ENCODE data around the gene SLC15A1. TPM values are rescaled to one million over a fixed set of nuclear protein-coding genes. Genes with fewer than 3 reads are reported as not detected.

Gene SLC15A1
- total and polyA plus RNA-seq, 7 experiments from 2014 or later = not detected

DNA sequence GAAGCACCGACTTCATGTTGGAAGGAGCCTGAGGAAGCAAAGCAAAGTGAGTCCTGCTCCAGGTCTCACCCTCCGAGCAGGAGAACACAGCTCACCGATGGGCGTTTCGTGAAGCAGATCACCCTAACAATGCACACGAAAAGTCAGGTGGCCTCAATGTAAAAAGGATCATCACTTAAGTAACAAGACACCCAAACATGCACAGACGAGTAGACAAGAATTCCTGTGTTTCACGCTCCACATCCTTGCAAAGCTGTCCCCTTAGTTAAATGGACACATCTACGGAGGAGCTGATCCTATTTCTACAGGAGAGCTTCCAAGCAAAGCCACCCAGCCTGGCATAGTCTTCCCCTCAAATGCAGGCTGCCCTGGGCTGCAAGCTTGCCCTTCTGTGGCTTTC is 66.2 kb downstream of the SLC15A1 start:
- H3K36me3 ChIP-seq (ENCODE audit: control insufficient read depth in 2 of 3, insufficient read depth in 3 of 3, low read length in 3 of 3) = no peaks in the 10 kb centered on the region
- no peaks in the 10 kb centered on the region for H3K9me3 ChIP-seq (ENCODE audit: control insufficient read depth in 2 of 3, low read length in 3 of 3)
- Mint-ChIP-seq H3K4me3 (no peak overlapping the region), H3K27me3 (peaks cover 0 to 20% (median 4%) of the 10 kb centered on the region in 5 donors), H3K36me3 (no peaks in the 10 kb centered on the region), H3K4me1 (no peaks in the 10 kb centered on the region), H3K27ac (no peak overlapping the region), H3K9me3 (no peaks in the 10 kb centered on the region)
- H3K27me3 ChIP-seq (ENCODE audit: control insufficient read depth in 2 of 2, insufficient read depth in 2 of 2, low read length in 2 of 2) = no peaks in the 10 kb centered on the region
- no peak overlapping the region for H3K4me3 ChIP-seq (ENCODE audit: low read length)
- DNase-seq = no peak
- no peak overlapping the region for H3K27ac ChIP-seq (ENCODE audit: low read depth, low read length)
- H3K4me1 ChIP-seq (ENCODE audit: control insufficient read depth in 2 of 2, insufficient read depth in 2 of 2, low read length in 2 of 2) = no peaks in the 10 kb centered on the region
- intact Hi-C loops (cut with micrococcal nuclease) = loop anchor here in 1 of 2 donors (10.0 kb wide), 1 partner anchor 159 kb away; no protein-coding TSS in a partner anchor
- ATAC-seq = no peak
- ChIA-PET POLR2A (no interaction called here), CTCF (interaction anchor here (1.3 kb wide), 1 partner anchor 15 kb away, joined by 3 read pairs; no protein-coding TSS in a partner anchor)

DNA sequence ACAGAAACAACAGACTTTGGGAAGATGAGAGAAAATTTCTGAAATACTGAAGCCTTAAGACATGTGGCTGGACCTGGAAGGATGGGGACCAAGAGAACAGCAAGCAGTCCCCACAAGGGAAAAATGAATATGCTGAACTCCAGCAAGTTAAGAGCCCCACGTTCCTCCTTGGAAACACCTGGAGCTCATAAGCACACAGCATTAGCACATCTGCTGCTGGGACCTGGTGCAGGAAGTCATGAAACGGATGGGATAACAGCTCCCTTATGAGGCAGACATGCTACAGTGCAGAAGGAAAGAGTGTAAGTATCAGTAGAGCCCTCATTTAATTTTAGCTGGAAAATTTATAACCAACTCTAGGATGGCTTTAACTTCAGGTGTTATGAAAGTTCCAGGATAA is 67.3 kb downstream of the SLC15A1 start:
- Mint-ChIP-seq H3K4me3 (no peak overlapping the region), H3K27ac (no peak overlapping the region)
- intact Hi-C loops (cut with micrococcal nuclease) = loop anchor here in 1 of 2 donors (10.0 kb wide), 1 partner anchor 160 kb away; no protein-coding TSS in a partner anchor

DNA sequence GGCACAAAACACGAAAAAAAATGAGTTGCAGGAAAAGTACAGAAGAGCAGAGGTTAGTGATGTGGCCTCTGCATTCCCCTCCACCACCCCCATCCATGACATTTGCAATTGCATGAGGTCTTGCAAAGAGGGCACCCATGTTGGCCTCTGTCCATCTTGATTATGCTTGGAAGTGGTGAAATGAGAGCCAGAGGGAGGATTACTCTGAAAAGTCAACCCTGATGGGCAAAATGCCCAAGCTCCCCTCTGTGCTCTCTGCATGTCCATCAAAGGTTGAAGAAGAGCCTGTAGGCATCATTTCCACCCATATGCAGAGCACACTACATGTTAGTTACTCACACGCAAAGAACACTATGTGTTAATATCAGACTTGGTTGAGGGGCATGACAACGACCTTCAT is 71.4 kb downstream of the SLC15A1 start:
- intact Hi-C loops (cut with micrococcal nuclease) = loop anchor here in 1 of 2 donors (10.0 kb wide), 1 partner anchor 164 kb away; no protein-coding TSS in a partner anchor
- H3K4me1 ChIP-seq (ENCODE audit: control insufficient read depth in 2 of 2, insufficient read depth in 2 of 2, low read length in 2 of 2) = no peaks in the 10 kb centered on the region
- no peak overlapping the region for H3K4me3 ChIP-seq (ENCODE audit: low read length)
- H3K36me3 ChIP-seq (ENCODE audit: control insufficient read depth in 2 of 3, insufficient read depth in 3 of 3, low read length in 3 of 3) = no peaks in the 10 kb centered on the region
- CTCF ChIA-PET = no interaction called here
- peaks cover 0 to 27% (median 4%) of the 10 kb centered on the region in 5 donors for H3K27me3 Mint-ChIP-seq
- ATAC-seq (no peak), DNase-seq (no peak)
- no peaks in the 10 kb centered on the region for H3K27me3 ChIP-seq (ENCODE audit: control insufficient read depth in 2 of 2, insufficient read depth in 2 of 2, low read length in 2 of 2)
- POLR2A ChIA-PET = no interaction called here
- H3K36me3 Mint-ChIP-seq = no peaks in the 10 kb centered on the region
- H3K9me3 ChIP-seq (ENCODE audit: control insufficient read depth in 2 of 3, low read length in 3 of 3) = no peaks in the 10 kb centered on the region
- H3K27ac Mint-ChIP-seq = no peak overlapping the region
- H3K27ac ChIP-seq (ENCODE audit: low read depth, low read length) = no peak overlapping the region
- no peak overlapping the region for H3K4me3 Mint-ChIP-seq
- peaks cover 0 to 1% (median 0%) of the 10 kb centered on the region in 7 donors for H3K4me1 Mint-ChIP-seq
- no peaks in the 10 kb centered on the region for H3K9me3 Mint-ChIP-seq

More for the DNA sequence above, 67.3 kb downstream of the SLC15A1 start:
- Histone ChIP-seq H3K4me1 (ENCODE audit: control insufficient read depth in 2 of 2, insufficient read depth in 2 of 2, low read length in 2 of 2) (no peaks in the 10 kb centered on the region), H3K36me3 (ENCODE audit: control insufficient read depth in 2 of 3, insufficient read depth in 3 of 3, low read length in 3 of 3) (no peaks in the 10 kb centered on the region), H3K27me3 (ENCODE audit: control insufficient read depth in 2 of 2, insufficient read depth in 2 of 2, low read length in 2 of 2) (no peaks in the 10 kb centered on the region), H3K9me3 (ENCODE audit: control insufficient read depth in 2 of 3, low read length in 3 of 3) (no peaks in the 10 kb centered on the region), H3K4me3 (ENCODE audit: low read length) (no peak overlapping the region), H3K27ac (ENCODE audit: low read depth, low read length) (no peak overlapping the region)
- CTCF ChIA-PET = no interaction called here
- Mint-ChIP-seq H3K36me3 (no peaks in the 10 kb centered on the region), H3K4me1 (no peaks in the 10 kb centered on the region), H3K27me3 (peaks cover 0 to 20% (median 4%) of the 10 kb centered on the region in 5 donors), H3K9me3 (no peaks in the 10 kb centered on the region)
- DNase-seq = no peak
- POLR2A ChIA-PET = no interaction called here
- ATAC-seq = no peak

DNA sequence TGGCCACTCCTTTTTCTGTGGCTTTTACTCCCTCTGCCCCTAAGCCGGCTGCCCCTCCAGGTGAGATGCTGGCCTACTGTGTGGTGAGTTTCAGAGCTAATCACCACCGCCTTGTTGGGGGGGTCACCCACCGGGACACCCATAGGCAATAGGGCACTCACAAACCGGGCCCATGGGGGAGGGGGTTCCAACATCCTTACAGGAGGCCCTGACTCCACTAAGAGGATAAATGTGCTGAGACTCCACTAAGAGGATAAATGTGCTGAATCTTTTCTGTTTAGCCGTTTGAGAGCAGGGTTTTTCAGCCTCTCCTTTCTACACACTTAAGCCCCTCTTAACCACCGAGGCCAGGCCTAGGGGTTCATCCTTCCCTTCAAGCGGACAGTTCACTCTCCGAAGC is 73.7 kb downstream of the SLC15A1 start:
- no peaks in the 10 kb centered on the region for H3K4me1 ChIP-seq (ENCODE audit: control insufficient read depth in 2 of 2, insufficient read depth in 2 of 2, low read length in 2 of 2)
- H3K27ac ChIP-seq (ENCODE audit: low read depth, low read length) = no peak overlapping the region
- H3K9me3 ChIP-seq (ENCODE audit: control insufficient read depth in 2 of 3, low read length in 3 of 3) = no peaks in the 10 kb centered on the region
- DNase-seq (no peak), ATAC-seq (no peak)
- H3K27me3 ChIP-seq (ENCODE audit: control insufficient read depth in 2 of 2, insufficient read depth in 2 of 2, low read length in 2 of 2) = no peaks in the 10 kb centered on the region
- H3K4me3 ChIP-seq (ENCODE audit: low read length) = no peak overlapping the region
- H3K36me3 Mint-ChIP-seq = no peaks in the 10 kb centered on the region
- H3K27ac Mint-ChIP-seq = no peak overlapping the region
- CTCF ChIA-PET = no interaction called here
- H3K4me1 Mint-ChIP-seq = peaks cover 0 to 1% (median 0%) of the 10 kb centered on the region in 7 donors
- intact Hi-C loops (cut with micrococcal nuclease) = no loop called here
- H3K9me3 Mint-ChIP-seq = no peaks in the 10 kb centered on the region
- H3K4me3 Mint-ChIP-seq = no peak overlapping the region
- no peaks in the 10 kb centered on the region for H3K36me3 ChIP-seq (ENCODE audit: control insufficient read depth in 2 of 3, insufficient read depth in 3 of 3, low read length in 3 of 3)
- H3K27me3 Mint-ChIP-seq = peaks cover 0 to 20% (median 4%) of the 10 kb centered on the region in 5 donors
- POLR2A ChIA-PET = no interaction called here

DNA sequence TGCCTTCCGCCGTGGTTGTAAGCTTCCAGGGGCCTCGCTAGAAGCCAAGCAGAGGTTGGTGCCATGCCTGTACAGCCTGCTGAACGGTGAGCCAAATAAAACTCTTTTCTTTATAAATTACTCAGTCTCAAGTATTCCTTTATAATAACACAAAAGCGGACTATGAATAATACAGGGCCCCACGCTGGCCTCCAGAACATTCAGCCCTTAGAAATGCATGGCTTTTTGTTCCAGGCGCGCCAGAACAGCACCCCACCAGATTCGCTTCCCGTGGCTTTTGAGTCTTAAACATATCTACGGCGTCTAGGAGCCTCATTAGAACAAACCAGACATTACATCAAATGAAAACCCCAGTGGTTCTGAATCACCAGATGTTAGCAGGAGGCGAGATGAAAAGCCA is 75.1 kb downstream of the SLC15A1 start:
- Histone ChIP-seq H3K9me3 (ENCODE audit: control insufficient read depth in 2 of 3, low read length in 3 of 3) (no peaks in the 10 kb centered on the region), H3K27ac (ENCODE audit: low read depth, low read length) (no peak overlapping the region), H3K36me3 (ENCODE audit: control insufficient read depth in 2 of 3, insufficient read depth in 3 of 3, low read length in 3 of 3) (no peaks in the 10 kb centered on the region), H3K4me3 (ENCODE audit: low read length) (no peak overlapping the region), H3K4me1 (ENCODE audit: control insufficient read depth in 2 of 2, insufficient read depth in 2 of 2, low read length in 2 of 2) (no peaks in the 10 kb centered on the region), H3K27me3 (ENCODE audit: control insufficient read depth in 2 of 2, insufficient read depth in 2 of 2, low read length in 2 of 2) (no peaks in the 10 kb centered on the region)
- no peak for DNase-seq
- no peaks in the 10 kb centered on the region for H3K36me3 Mint-ChIP-seq
- no peak overlapping the region for H3K27ac Mint-ChIP-seq
- no peaks in the 10 kb centered on the region for H3K9me3 Mint-ChIP-seq
- POLR2A ChIA-PET = no interaction called here
- ATAC-seq = no peak
- CTCF ChIA-PET = no interaction called here
- peaks cover 0 to 11% (median 0%) of the 10 kb centered on the region in 5 donors for H3K27me3 Mint-ChIP-seq
- no peak overlapping the region for H3K4me3 Mint-ChIP-seq
- peaks cover 0 to 8% (median 0%) of the 10 kb centered on the region in 7 donors for H3K4me1 Mint-ChIP-seq
- intact Hi-C loops (cut with micrococcal nuclease) = no loop called here

DNA sequence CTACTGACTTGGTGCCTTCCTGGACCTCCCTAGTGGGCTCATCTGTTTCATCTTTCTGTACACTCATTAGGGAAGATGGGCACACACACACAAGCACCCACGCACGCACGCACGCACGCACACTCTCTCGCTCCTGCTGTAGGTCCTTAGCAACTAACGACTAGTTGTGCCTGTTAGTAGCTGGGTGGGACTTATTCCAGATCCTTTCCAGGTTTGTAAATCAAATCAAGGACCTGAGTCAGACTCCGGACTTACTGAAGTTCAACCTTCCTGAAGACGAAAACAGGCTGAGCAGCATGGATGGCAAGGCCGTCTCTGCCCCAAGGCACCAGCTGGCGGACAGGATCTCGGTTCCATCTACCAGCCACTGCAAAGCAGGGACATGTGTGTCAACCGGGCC is 76.2 kb downstream of the SLC15A1 start:
- no peaks in the 10 kb centered on the region for H3K9me3 Mint-ChIP-seq
- H3K27ac Mint-ChIP-seq = no peak overlapping the region
- Histone ChIP-seq H3K27me3 (ENCODE audit: control insufficient read depth in 2 of 2, insufficient read depth in 2 of 2, low read length in 2 of 2) (no peaks in the 10 kb centered on the region), H3K27ac (ENCODE audit: low read depth, low read length) (no peak overlapping the region), H3K4me3 (ENCODE audit: low read length) (no peak overlapping the region), H3K36me3 (ENCODE audit: control insufficient read depth in 2 of 3, insufficient read depth in 3 of 3, low read length in 3 of 3) (no peaks in the 10 kb centered on the region), H3K9me3 (ENCODE audit: control insufficient read depth in 2 of 3, low read length in 3 of 3) (no peaks in the 10 kb centered on the region), H3K4me1 (ENCODE audit: control insufficient read depth in 2 of 2, insufficient read depth in 2 of 2, low read length in 2 of 2) (no peaks in the 10 kb centered on the region)
- ATAC-seq = no peak
- POLR2A ChIA-PET = no interaction called here
- intact Hi-C loops (cut with micrococcal nuclease) = no loop called here
- H3K36me3 Mint-ChIP-seq = no peaks in the 10 kb centered on the region
- DNase-seq = no peak
- CTCF ChIA-PET = no interaction called here
- H3K4me3 Mint-ChIP-seq = no peak overlapping the region
- peaks cover 0 to 8% (median 0%) of the 10 kb centered on the region in 7 donors for H3K4me1 Mint-ChIP-seq
- peaks cover 0 to 7% (median 0%) of the 10 kb centered on the region in 5 donors for H3K27me3 Mint-ChIP-seq

DNA sequence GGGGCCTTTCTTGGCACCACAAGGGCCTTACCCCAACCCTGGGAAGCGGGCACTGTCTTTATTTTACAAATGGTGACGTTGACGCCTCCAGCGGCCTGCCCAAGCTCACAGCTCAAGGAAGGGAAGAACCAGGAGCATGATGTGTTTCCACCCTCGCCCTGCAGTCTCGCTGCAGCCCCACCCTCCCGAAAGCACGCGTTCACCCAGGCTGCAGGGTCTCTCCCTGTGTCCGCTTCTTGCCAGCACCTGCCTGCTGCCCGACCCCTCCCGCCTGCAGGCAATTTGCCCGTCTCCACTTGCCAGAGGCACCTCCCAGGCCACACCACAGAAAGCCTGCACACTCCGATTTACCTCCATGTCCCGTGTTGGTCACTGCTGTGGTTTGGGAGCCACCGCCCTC is 76.6 kb downstream of the SLC15A1 start:
- no peaks in the 10 kb centered on the region for H3K36me3 Mint-ChIP-seq
- H3K9me3 Mint-ChIP-seq = no peaks in the 10 kb centered on the region
- CTCF ChIA-PET = no interaction called here
- peaks cover 0 to 7% (median 0%) of the 10 kb centered on the region in 5 donors for H3K27me3 Mint-ChIP-seq
- no peak overlapping the region for H3K4me3 ChIP-seq (ENCODE audit: low read length)
- no peak overlapping the region for H3K27ac Mint-ChIP-seq
- no peak overlapping the region for H3K27ac ChIP-seq (ENCODE audit: low read depth, low read length)
- POLR2A ChIA-PET = no interaction called here
- ATAC-seq (no peak), DNase-seq (no peak)
- no peaks in the 10 kb centered on the region for H3K4me1 ChIP-seq (ENCODE audit: control insufficient read depth in 2 of 2, insufficient read depth in 2 of 2, low read length in 2 of 2)
- H3K4me3 Mint-ChIP-seq = no peak overlapping the region
- no peaks in the 10 kb centered on the region for H3K27me3 ChIP-seq (ENCODE audit: control insufficient read depth in 2 of 2, insufficient read depth in 2 of 2, low read length in 2 of 2)
- intact Hi-C loops (cut with micrococcal nuclease) = no loop called here
- H3K4me1 Mint-ChIP-seq = peaks cover 0 to 8% (median 0%) of the 10 kb centered on the region in 7 donors
- no peaks in the 10 kb centered on the region for H3K9me3 ChIP-seq (ENCODE audit: control insufficient read depth in 2 of 3, low read length in 3 of 3)
- H3K36me3 ChIP-seq (ENCODE audit: control insufficient read depth in 2 of 3, insufficient read depth in 3 of 3, low read length in 3 of 3) = no peaks in the 10 kb centered on the region

All from naive thymus-derived CD4-positive, alpha-beta T cell (primary cell).